Activated naive CD4-positive, alpha-beta T cell (primary cell): Measurements from ENCODE around the gene SLC2A10.
A peak's percentile ranks its signal among the peaks of the same experiment; 100 is the strongest.
"Not testable (repeated sequence)": the region's sequence is repeated elsewhere in the genome, so short reads cannot be mapped to it uniquely, and the experiment has no call there.

ENCODE experiments used
- DNase-seq, 4 experiments: peaks; one replicate each; lab custom pipeline; 2025; lab: John Stamatoyannopoulos, UW

Gene SLC2A10

DNA sequence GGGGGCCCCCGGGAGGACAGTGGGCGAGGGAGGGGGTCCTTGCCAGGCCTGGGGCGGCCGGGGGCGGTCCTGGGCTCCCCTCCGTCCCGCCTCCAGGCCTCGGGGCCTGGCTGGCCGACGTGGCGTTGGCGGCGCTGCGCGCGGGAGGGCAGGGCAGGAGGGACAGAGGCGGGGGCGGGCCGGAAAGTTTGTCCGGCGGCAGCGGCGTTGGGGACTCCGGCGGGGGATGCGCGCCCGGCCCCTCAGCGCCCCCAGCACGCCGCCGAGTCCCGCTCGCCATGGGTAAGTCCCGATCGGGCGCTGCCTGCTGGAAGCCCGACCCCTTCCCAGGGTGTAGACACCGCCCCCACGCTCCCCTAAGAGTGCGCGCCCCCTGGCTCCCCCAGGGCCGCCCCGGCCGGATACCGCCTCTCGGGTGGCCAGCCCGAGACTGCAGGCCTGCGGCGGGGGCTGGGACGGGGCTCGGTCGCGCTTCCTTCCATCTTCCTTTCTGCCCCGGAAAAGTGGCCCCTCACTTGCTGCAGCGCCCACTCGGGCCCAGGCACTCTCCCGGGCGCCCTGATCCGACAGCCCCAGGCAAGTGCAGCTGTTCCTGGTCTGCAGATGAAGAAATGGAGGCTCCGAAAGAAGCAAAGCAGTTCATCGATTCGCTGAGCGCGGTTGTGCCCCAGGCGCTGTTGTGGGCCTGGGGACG lies at the start of gene SLC2A10:
TSS of gene SLC2A10 (plus strand) at position 191 of the 694 bp plus-strand sequence. CDS start at position 279, 88 bp downstream.
- no peak for DNase-seq

DNA sequence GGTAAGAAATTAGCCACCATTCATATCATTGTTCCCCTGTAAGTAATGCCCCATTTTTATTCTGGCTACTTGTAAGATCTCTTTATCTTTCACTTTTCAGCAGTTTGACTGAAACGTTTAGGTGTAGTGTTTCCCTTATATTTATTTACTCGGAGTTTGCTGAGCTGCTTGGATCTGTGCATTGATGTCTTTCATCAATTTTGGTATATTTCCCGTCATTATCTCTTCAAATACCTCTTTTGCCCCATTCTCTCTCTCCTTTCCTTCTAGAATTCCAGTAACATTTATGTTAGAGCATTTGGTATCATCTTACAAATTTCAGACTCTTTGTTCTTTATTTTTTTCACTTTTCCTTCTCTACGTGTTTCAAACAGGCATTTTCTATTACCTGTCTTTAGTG lies 49.0 kb upstream of the SLC2A10 start:
- DNase-seq, result no peak

DNA sequence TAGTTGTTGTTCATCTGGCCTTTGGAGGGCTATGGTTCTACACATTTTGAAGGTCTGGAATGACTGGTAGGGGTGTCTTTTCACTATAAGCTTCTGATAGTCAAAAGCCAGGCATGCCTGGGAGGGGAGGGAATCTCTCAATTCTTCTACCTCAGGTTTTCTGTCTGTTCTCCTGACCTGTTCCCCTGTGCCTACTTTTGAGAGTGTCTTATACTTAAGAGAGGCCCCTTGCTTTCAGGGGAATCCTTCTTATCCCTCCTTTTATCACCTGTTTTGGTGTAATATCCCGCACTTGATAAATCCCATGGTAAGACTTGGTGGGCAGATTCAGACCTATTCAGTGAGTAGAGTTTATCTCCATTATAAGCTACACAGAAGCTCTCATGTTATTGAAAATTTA lies 47.8 kb upstream of the SLC2A10 start:
- no peak for DNase-seq

DNA sequence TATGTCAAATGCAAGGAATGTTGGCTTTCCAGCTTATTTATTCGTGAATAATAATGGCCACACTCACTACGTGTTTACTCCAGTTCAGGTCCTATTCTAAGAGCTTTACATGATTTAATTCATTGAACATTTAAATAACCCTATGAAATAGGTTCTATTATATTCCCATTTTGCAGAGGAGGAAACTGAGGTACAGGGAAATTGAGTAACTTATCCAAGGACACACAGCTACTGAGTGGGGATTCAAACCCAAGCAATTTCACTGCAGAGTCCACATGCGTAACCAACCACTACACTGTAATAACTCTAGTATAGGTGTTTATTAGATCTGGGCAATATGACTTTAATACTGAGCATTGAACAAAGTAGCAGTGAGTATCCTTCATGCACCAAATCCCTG lies 45.9 kb upstream of the SLC2A10 start:
- no peak for DNase-seq

DNA sequence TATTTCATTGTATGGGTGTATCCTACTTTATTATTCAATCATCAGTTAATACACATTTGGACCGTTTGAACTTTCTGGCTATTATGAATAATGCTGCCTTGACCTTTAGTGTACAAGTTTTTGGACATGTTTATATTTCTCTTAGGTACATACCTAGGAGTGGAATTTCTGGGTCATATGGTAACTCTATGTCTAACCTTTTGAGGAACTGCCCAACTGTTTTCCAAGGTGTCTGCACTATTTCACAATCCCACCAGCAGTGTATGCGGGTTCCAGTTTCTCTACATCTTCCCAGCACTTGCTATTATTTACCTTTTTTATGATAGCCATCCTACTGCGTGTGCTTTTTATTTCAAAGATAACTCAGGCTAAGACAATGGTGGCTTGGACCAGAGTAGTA lies 43.8 kb upstream of the SLC2A10 start:
- no peak for DNase-seq

DNA sequence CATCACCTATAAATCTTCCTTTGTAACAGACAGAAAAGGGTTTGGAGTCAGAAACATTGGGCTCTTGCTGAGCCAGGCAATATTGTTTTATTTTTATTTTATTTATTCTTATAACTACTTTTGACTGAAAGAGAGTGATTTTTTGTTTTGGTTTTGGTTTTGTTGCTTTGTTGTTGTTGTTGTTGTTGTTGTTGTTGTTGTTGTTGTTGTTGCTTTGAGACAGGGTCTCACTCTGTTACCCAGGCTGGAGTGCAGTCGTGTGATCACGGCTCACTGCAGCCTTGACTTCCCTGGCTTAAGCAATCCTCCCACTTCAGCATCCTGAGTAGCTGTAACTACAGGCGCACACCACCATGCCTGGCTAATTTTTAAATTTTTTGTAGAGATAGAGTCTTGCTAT lies 43.1 kb upstream of the SLC2A10 start:
- DNase-seq, result no peak

DNA sequence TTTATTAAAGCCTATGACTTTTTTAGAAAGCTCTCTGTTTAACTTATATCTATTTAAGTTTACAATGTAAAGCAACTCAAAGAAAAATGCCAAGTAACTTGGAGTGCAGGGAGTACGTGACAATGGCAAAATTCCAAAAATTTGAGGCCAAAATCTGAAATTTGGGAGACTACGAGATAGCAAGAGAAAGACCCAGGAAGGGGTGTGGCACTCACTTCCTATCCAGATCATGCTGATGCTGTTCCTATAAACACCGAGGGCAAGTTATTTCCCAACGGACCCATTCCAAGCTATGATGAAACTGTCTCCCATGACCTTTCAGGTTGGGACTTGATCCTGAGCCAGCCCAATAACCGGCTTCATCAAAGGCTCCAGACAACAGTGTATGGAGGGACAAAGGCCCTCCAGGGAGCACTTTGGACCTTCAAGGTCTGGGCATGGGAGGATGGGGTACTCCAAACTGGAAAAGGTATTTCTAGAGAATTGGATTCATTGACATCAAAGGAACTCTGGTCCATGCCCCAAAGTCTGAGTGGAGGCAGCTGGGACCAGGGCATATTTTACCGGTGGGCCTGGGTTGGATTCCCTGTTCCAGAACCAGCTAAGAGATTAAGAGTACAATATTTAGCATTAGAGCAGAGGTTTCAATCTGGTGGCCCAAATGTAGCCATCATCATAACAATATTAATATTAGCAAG lies 42.5 kb upstream of the SLC2A10 start:
- DNase-seq, result no peak

DNA sequence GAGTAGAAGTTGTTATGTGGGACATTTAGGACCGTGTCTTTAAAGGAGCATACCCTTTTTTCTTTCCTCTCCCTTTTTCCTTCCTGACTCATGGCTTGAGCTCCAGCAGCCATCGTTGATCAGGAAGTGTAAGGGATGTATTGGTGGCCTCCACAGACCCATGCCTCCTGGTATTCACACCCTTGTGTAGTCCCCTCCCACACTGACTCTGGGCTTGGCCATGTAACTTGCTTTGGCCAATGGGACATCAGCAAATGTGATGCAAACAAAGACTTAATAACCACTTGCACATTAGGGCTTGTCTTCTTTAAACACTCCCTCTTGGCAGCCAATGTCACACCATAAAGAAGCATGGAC lies 39.2 kb upstream of the SLC2A10 start:
- no peak for DNase-seq

DNA sequence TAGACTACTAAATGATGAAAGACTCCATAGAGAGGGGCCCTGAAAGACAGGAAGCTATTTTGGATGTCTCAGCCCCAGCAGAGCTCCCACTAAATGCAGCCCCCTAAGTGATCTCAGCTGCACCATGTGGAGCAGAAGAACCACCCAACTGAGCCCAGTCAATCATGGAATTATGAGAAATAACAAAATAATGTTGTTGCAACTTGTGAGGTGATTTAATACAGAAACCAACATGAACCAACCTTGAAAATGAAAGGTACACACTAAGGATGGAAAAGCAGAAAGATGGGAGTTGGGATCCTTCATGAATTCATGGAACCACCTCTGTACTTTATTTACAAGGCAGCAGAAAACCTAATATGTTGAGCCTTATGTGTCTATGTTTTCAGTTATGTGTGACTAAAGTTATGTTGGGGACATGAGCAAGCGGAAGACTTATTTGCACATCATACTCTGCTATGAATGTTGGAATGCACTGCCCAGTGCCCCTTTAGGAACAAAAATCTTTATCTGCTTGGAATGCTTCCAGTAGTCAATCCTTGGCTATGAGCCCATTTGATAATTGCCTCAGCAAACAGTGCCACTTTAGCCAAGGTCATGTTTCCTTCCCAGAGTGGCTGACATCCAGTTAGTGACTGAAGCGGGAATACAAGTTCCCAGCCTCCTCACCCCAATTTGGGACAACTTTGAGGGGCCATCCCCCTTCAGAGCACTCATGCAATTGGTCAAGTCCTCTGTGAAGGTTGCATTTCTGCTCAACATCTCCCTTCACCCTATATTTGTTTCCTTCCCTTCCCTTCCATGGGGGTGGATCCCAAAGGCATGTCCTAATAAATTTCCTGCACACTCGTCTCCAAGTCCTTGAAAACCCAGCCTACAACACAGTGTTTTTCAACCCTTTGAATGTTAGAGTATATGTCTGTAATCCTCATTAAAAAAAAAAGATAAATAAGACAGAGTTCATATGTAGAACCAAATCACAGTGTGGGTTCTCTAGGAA lies 38.6 kb upstream of the SLC2A10 start:
- no peak for DNase-seq

DNA sequence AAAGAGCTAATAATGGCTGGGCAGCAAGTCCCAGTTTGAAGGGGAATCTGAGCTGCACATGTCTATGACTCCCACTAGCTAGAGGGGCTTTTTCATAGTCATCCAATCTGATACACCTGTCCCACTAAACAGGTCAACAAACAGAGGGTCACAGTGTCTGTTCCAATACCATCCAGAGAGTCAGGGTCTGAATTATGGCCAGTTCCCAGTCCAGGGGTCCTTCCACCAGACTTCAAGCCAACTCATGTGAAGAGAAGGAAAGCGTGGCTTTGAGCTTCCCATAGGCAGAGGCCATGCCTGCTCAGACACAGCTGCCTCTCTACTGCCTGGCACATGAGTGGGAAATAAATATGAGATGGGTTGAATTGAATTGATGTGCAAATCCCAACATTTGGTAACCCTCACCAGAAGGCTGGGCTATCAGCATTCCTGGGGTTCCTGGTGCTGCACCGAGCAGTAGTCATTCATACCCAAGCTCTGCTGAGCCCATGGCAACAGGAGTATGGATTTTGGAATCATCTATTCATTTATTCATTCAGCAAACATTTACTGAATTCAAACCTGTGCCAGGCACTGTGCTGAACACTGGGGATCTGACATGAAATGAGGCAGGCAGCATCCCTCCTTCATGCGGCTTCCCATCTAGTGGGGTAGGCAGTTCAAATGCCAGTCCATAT lies 37.4 kb upstream of the SLC2A10 start:
- no peak for DNase-seq

DNA sequence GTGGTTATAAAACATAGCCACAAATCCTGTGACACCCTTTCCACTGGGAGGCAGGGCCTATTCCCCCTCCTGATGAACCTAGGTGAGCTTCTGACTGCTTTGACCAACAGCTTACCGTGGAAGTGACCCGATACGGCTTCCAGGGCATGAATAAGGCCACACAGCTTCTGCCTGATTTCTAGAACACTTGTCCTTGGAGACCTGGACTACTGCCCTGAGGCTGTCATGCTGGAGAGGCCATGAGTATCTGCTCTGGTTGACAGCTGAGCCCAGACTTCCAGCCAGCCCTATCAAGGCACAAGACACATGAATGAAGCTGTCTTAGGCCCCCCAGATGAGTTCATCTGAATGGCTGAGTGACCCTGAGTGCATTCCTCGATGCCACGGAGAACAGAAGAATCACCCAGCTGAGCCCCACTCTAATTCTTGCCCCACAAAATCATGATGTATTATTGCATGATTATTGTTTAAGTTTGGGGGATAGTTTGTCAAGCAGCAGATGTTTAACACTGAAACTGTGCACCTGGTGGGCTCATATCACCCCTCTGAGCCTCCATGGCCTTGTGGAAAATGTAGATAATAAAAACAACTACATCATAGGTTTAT lies 36.8 kb upstream of the SLC2A10 start:
- no peak for DNase-seq

DNA sequence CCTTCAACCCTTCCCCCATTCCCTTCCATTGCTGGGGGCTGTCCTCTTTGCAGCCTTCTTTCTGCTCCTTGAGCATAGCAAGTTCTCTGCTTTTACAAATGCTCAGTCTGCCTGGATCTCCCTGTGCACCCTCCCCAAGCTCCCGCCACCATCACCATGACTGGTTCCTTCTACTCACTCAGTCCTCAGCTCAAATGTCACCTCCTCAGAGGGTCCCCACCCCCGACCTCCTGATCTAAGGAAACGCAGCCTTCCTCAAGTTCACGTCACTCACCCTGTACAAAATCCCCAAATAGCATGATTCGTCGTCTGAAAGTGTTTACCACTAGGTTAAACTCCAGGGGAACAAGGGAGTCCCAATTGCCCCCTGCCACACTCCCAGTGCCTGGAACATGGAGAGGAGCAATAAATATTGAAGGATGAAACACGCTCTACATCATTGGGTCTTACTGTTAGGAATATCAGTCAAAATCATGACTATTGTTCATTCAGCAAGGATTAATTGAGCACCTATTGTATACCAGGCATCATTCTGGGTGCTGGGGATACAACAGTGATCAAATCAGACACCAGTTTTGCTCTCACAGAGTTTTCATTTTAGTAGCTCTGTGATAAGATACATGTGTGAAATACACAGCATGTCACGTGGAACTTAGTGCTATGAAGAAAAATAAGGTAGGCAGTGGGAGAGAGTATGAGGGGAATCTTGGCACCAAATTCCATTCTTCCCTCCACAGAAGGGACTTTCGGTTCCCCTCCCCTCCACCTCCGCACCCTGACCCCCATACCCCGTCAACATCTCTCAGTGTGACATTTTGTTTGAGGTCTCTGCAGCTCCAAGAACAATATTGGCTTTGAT lies 35.8 kb upstream of the SLC2A10 start:
- no peak for DNase-seq

DNA sequence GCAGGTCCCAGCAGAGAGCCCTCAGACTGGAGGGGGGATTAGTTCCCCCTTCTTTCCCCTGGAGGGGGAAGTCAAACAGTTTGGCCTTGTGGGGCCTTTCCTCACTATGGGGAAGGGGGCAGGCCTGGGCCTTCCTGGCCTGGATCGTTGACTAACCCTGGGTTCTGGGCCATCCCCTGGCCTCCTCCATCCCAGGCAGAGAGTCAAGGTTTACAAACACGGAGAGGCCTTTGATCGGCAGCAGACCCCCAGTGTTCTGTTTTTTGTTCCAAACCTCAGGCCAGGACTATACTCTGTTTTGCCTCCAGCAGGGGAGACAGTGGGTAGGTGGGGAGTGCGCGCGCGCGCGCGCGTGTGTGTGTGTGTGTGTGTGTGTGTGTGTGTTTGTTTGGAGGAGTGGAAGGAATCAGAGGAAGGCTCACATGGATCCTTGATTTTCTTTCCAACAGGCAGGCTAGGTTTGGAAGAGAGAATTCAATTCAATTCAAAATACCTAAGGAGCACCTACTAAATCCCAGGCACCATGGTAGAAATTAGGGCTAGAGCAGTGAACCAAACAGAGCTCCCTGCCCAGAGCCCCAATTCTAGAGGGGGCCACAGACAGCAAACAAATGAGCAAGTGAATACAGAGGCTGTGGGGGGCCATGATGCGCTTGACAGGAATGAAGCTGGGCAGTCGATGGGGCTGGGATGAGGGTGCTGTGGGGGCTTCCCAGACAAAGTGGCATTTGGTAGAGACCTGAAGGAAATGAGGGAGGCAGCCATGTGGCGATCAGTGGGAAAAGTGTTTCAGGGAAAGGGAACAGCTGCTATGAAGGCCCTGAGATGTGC lies 35.0 kb upstream of the SLC2A10 start:
- no peak for DNase-seq

DNA sequence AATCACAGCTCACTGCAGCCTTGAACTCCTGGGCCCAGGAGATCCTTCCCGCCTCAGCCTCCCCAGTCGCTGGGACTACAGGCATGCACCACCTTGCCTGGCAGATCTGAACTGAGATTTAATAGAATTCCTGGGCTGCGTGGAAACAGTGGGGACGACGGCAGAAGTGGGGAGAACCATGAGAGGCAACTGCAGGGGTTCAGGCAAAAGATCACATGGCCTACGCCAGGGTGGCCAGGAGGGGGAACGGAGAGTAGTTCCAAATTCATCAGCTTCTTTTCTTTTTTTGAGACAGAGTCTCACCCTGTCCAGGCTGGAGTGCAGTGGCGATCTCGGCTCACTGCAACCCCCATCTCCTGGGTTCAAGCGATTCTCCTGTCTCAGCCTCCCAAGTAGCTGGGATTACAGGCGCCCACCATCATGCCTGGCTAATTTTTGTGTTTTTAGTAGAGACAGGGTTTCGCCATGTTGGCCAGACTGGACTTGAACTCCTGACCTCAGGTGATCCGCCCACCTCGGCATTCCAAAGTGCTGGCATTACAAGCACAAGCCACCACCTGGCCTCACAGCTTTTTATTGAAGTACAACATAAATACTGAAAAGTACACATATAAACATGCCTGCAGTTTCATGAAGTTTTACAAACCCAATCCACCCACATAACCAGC lies 32.7 kb upstream of the SLC2A10 start:
- DNase-seq, result not testable (repeated sequence)

DNA sequence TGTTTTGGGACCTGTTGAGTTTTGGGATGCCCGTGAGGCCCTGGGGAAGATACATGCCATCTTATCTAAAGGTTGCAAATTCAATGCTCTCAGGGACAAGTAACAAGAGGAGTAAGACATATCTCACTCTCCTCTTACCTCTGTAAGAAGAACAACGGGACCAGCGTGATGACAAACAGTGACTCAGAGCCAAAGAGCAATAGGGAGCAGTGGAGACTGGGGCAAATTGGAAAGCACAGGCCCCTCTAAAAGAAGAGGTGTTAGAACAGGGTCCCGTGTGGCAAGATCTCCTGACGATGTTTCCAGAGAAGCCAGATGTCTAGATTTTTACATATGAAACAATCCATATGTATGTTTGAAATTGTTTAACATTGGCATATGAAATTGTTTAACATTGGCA lies 31.8 kb upstream of the SLC2A10 start:
- no peak for DNase-seq

DNA sequence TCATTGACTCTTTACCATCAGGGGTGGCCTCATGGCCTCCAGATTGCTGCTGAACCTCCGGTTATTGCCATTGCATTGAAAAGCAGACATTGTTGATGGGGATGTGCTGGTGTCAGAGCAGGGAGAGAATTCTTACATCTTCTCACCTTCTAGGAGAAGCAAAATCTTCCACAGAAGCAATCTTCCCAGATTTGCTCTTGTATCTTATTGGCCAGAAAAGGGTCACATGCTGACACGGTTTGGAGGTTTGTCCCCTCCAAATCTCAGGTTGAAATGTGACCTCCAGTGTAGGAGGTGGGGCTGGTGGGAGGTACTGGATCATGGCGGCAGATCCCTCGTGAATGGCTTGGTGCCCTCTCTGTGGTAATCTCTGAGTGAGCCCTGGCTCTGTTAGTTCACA lies 30.9 kb upstream of the SLC2A10 start:
- DNase-seq, result no peak

DNA sequence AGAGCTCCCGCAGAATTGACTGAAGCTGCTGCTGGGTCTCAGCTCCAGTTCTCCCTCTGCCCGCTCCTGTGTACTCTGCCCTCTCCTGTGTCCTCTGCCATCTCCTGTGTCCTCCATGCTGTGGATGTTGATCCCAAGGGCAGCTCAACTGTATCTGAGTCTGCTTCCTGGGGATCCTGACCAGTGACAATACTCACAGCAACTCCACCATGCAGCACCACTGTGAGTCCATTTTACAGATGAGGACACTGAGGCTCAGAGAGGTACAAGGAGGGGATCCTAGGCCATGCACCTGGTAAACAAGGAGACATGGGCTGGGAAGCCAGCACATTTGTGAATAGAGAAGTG lies 28.8 kb upstream of the SLC2A10 start:
- DNase-seq, result no peak

DNA sequence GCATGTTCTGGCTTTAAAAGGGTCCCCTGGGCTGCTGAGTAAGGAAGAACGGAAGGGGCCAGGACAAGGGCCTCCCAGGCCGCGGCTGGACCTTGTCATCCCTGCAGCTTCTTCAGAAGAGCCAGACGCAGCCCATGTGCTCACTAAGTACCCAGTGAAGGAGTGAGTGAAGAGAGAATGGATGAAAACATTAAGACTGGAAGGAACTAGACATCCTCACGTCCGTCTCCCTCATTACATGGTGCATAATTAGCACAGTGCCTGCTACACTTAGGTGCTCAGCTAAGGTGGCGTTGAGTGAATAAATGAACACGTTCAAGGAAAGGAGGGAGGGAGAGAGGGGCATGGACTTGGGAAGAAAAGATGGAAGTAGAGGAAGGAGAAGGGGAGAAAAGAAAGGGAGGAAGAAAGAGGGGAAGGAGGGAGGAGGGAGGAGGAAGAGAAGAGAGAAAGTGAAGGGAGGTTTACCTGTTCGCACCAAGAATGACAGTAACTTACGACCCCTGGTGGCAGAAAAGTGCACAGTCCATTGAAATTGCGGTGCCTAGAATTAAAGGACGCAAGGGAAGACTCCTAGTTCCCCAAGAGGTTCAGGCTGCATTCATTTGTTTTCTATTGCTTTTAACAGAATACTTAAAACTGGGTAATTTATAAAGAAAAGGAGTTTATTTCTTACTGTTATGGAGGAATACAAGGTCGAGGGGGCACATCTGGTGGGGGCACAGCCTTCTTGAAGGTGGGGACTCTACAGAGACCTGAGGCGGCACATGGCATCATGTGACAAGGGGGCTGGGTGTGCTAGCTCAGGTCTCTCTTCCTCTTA lies 28.2 kb upstream of the SLC2A10 start:
- DNase-seq, result peak; percentile 5 to 51 (median 31)
